Uterus (tissue), 2 donors: ENCODE results near the gene PRLH.

Experiments used
- CTCF ChIP-seq, 4 experiments: fragments of 200-600 bp in 2 of 4; fragments of 450-650 bp in 2 of 4; sonication (generic) in 2 of 4; IDR thresholded peaks; one replicate each; pipeline ENCODE4 v1.5.1; 2016 to 2019; ENCODE audit warnings: antibody characterized with exemption in 4 of 4, mild to moderate bottlenecking in 2 of 4, moderate library complexity in 1 of 4
- POLR2A ChIP-seq, 2 donors: fragments of 450-650 bp; IDR thresholded peaks; one replicate each; pipeline ENCODE4 v1.6.1; 2016; ENCODE audit warnings: antibody characterized with exemption in 2 of 2, mild to moderate bottlenecking in 1 of 2, moderate library complexity in 1 of 2

DNA sequence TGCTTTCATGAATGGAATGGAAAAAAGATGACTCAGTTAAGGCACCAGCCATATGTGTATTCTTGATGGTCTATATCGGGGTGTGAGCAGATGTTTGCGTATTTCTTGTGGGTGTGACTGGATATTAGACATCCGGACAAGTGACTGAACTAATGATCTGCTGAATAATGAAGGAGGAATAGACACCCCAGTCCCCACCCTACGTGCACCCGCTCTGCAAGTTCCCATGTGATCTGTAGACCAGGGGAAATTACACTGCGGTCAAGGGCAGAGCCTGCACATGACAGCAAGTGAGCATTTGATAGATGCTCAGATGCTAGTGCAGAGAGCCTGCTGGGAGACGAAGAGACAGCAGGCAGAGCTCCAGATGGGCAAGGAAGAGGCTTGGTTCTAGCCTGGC is 12.4 kb upstream of the PRLH start:
- TF ChIP-seq CTCF (IDR thresholded peaks at IDR 0.05) (no peak), POLR2A (IDR thresholded peaks at IDR 0.05) (no peak)
